Measurements from ENCODE around the gene ANO10. TPM values are rescaled to one million over a fixed set of nuclear protein-coding genes. Genes with fewer than 3 reads are reported as not detected.

Gene ANO10
- total and polyA plus RNA-seq, 2 donors (not counting 3 experiments of a cell fraction or from before 2014, with no cell fraction given) = 28.4 to 45.8 TPM

- intact Hi-C loops (cut with micrococcal nuclease) (no loop called here), dilution Hi-C loops (cut with MboI; ENCODE audit: extremely low pct_ligation_motif_present, low sequenced_read_pairs) (no loop called here)
- Histone ChIP-seq H4K20me1 (replicated peaks; ENCODE audit: control insufficient read depth, extremely low read depth, insufficient read depth, low read length) (no peaks in the 10 kb centered on the region), H3K9ac (replicated peaks; ENCODE audit: extremely low read depth, insufficient read depth, low read length) (no peak overlapping the region), H3K4me3 (replicated peaks in 1 of 3; ENCODE audit: insufficient read depth in 1 of 3, low read depth in 1 of 3, low read length in 3 of 3) (no peak overlapping the region), H3K79me2 (ENCODE audit: control insufficient read depth, insufficient read depth, low read length) (no peaks in the 10 kb centered on the region), H3K4me1 (ENCODE audit: control insufficient read depth, extremely low read depth, insufficient read depth, low read length) (no peaks in the 10 kb centered on the region), H3K27ac (ENCODE audit: insufficient read depth, low read depth, low read length) (no peak overlapping the region), H3K9me1 (replicated peaks; ENCODE audit: control insufficient read depth, extremely low read depth, insufficient read depth, low read length) (no peaks in the 10 kb centered on the region), H3K9me3 (replicated peaks; ENCODE audit: control insufficient read depth, insufficient read depth, low read length) (no peaks in the 10 kb centered on the region), H3K4me2 (ENCODE audit: insufficient read depth, low read length) (no peak overlapping the region), H3K27me3 (ENCODE audit: control insufficient read depth in 2 of 2, insufficient read depth in 2 of 2, low read length in 2 of 2) (no peaks in the 10 kb centered on the region), H2AFZ (ENCODE audit: low read depth, low read length) (no peak overlapping the region), H3K36me3 (ENCODE audit: control insufficient read depth in 2 of 2, extremely low read depth in 1 of 2, insufficient read depth in 2 of 2, low read length in 2 of 2) (peaks cover 0 to 4% of the 10 kb centered on the region in 2 experiments)
- TF ChIP-seq EZH2 (IDR thresholded peaks at IDR 0.05; ENCODE audit: borderline replicate concordance, low read depth, low read length, severe bottlenecking) (no peak), GATA2 (IDR thresholded peaks at IDR 0.05; ENCODE audit: insufficient read depth, insufficient read length, low read depth, low read length) (no peak), JUN (IDR thresholded peaks at IDR 0.05; ENCODE audit: borderline replicate concordance, insufficient read depth, insufficient read length, low read depth) (no peak), FOS (IDR thresholded peaks at IDR 0.05; ENCODE audit: borderline replicate concordance, insufficient read depth, low read length) (no peak), CTCF (IDR thresholded peaks at IDR 0.05; ENCODE audit: extremely low read depth in 1 of 2, insufficient read depth in 1 of 2, low read depth in 1 of 2, low read length in 2 of 2) (no peak), MAX (IDR thresholded peaks at IDR 0.05; ENCODE audit: insufficient read depth, insufficient read length) (no peak), MYC (IDR thresholded peaks at IDR 0.05; ENCODE audit: low read depth, low read length) (no peak), POLR2AphosphoS5 (IDR thresholded peaks at IDR 0.05; ENCODE audit: insufficient read depth, low read depth, low read length) (no peak), POLR2A (IDR thresholded peaks at IDR 0.05; ENCODE audit: low read depth, low read length) (no peak)
- ChIA-PET CTCF (interaction anchor here (1.3 kb wide), 1 partner anchor 113 kb away, joined by 3 read pairs; no protein-coding TSS in a partner anchor), POLR2A (no interaction called here)
- BruUV-seq (replicated peaks) = no TSS peak
- DNase-seq (ENCODE audit: low read depth, low spot score) = no peak
- no peak for FAIRE-seq
Measured at GRCh38 chr3:43365601-43366305, 256.1 kb downstream of the ANO10 start.
